ENCODE measurements around the gene SDF2. TPM values are rescaled to one million over a fixed set of nuclear protein-coding genes. Genes with fewer than 3 reads are reported as not detected.

SDF2 gene
- total and polyA plus RNA-seq, 2 experiments from 2014 or later, result 26.1 to 85.7 TPM

GRCh38 chr17:28705728-28706334 lies 44.1 kb upstream of the SDF2 start:
- DNase-seq (ENCODE audit: low read depth in 1 of 2, low spot score in 1 of 2), result no peak
- Histone ChIP-seq H3K27ac (peak overlapping the region; percentile 57), H3K4me1 (ENCODE audit: low read depth) (peaks cover 6% of the 10 kb centered on the region), H3K36me3 (peaks cover 17% of the 10 kb centered on the region), H3K27me3 (no peaks in the 10 kb centered on the region), H3K9me3 (ENCODE audit: low read depth) (no peaks in the 10 kb centered on the region), H3K4me3 (no peak overlapping the region)
- no peak for TF ChIP-seq CTCF (IDR thresholded peaks at IDR 0.05; ENCODE audit: low read depth, low read length)

GRCh38 chr17:28705074-28705659 lies 43.5 kb upstream of the SDF2 start:
- DNase-seq (ENCODE audit: low read depth in 1 of 2, low spot score in 1 of 2), result no peak
- Histone ChIP-seq H3K4me1 (ENCODE audit: low read depth) (peaks cover 5% of the 10 kb centered on the region), H3K27me3 (no peaks in the 10 kb centered on the region), H3K4me3 (no peak overlapping the region), H3K27ac (peak overlapping the region; percentile 57), H3K9me3 (ENCODE audit: low read depth) (no peaks in the 10 kb centered on the region), H3K36me3 (peaks cover 22% of the 10 kb centered on the region)
- TF ChIP-seq CTCF (IDR thresholded peaks at IDR 0.05; ENCODE audit: low read depth, low read length), result no peak

DNA sequence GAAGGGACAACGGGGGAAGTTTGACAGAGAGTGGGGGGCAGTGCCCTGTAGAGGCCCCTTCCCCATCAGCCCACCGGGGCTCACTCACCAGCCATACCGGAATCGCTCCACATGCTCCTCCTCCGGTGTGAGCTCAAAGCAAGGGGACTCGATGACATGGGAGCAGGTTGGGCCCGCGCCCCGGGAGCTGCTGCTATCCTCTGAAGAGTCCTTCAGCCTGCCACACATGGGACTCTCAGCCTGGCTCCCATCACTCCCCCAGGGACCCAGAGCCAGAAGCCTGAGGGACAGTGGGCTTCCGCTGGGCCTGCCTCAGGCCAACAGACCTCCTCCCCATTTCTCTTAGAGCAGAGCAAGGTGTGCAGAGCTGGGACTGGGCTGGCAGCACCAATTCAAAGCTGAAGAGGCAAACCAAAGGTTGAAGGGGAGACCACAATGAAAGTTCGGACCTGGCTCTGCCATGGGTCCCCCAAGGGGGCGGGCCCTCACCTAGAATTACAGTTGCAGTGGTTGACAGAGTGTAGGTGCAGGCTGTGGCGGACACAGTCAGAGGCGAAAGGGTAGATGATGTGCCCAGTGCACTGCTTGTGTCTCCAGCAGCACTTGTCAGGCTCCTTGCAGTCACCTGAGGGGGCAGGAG lies 42.6 kb upstream of the SDF2 start:
- no peaks in the 10 kb centered on the region for H3K27me3 ChIP-seq
- H3K4me1 ChIP-seq (ENCODE audit: low read depth), result no peaks in the 10 kb centered on the region
- H3K4me3 ChIP-seq, result no peak overlapping the region
- H3K36me3 ChIP-seq, result peaks cover 29% of the 10 kb centered on the region
- TF ChIP-seq CTCF (IDR thresholded peaks at IDR 0.05; ENCODE audit: low read depth, low read length), result no peak
- H3K9me3 ChIP-seq (ENCODE audit: low read depth), result no peaks in the 10 kb centered on the region
- no peak for DNase-seq (ENCODE audit: low read depth in 1 of 2, low spot score in 1 of 2)
- H3K27ac ChIP-seq, result peak overlapping the region; percentile 57

GRCh38 chr17:28703552-28704218 lies 42.0 kb upstream of the SDF2 start:
- H3K4me3 ChIP-seq, result no peak overlapping the region
- H3K9me3 ChIP-seq (ENCODE audit: low read depth), result no peaks in the 10 kb centered on the region
- H3K27ac ChIP-seq, result no peak overlapping the region
- no peaks in the 10 kb centered on the region for H3K4me1 ChIP-seq (ENCODE audit: low read depth)
- peaks cover 36% of the 10 kb centered on the region for H3K36me3 ChIP-seq
- no peaks in the 10 kb centered on the region for H3K27me3 ChIP-seq
- DNase-seq (ENCODE audit: low read depth in 1 of 2, low spot score in 1 of 2), result no peak
- no peak for TF ChIP-seq CTCF (IDR thresholded peaks at IDR 0.05; ENCODE audit: low read depth, low read length)

- no peak for DNase-seq (ENCODE audit: low read depth in 1 of 2, low spot score in 1 of 2)
- Histone ChIP-seq H3K36me3 (peaks cover 44% of the 10 kb centered on the region), H3K4me3 (no peak overlapping the region), H3K4me1 (ENCODE audit: low read depth) (no peaks in the 10 kb centered on the region), H3K27me3 (no peaks in the 10 kb centered on the region), H3K9me3 (ENCODE audit: low read depth) (no peaks in the 10 kb centered on the region), H3K27ac (no peak overlapping the region)
- TF ChIP-seq CTCF (IDR thresholded peaks at IDR 0.05; ENCODE audit: low read depth, low read length), result no peak
These were observed 41.0 kb upstream of the SDF2 start for GRCh38 chr17:28702752-28703150.
